ENCODE results near the gene RAPGEF6. TPM values are rescaled to one million over a fixed set of nuclear protein-coding genes. Genes with fewer than 3 reads are reported as not detected.
A peak's percentile ranks its signal among the peaks of the same experiment; 100 is the strongest.

The RAPGEF6 gene
- polyA plus RNA-seq, 1 donor (not counting 4 experiments of a cell fraction or from before 2014, with no cell fraction given): 8.7 TPM

DNA sequence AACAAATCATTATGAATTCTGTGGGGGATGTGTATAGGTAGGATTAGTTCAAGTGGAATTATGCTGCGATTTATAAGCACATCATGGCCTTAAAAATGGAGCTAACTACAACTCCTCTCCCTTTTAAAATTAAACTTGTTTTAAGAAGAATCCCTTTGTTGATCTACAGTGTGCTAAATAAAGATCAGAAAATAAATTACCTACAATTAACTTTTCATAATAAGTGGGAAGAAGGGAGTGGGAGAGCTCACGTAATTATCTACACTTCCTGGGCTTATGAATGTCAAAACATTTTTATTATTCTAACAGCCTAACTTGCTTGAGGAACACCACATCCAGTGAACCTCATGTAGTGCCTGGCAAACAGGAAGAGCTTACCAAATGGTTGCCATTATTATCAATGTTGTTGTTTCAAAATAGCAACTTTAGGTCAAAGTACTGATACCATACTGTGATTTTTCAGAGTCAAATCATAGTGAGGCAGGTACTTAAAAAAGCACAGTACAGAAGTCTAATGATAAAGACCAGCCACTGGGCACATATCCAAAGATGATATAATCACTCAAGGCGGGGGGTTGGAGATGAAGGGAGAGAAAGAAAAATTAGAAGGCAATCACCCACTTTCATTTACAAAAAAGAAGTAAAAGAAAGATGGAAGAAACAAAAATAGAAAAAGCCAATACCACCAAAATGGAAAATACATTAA lies 174.0 kb downstream of the RAPGEF6 start:
- H3K4me3 ChIP-seq (ENCODE audit: control insufficient read depth in 2 of 3, extremely low read depth in 1 of 3, insufficient read depth in 2 of 3, low read depth in 1 of 3, low read length in 3 of 3): no peak overlapping the region
- H3K36me3 ChIP-seq (ENCODE audit: control insufficient read depth in 2 of 2, extremely low read depth in 1 of 2, insufficient read depth in 2 of 2, low read length in 2 of 2): peaks cover 0 to 3% of the 10 kb centered on the region in 2 experiments
- no peaks in the 10 kb centered on the region for H3K27me3 ChIP-seq (ENCODE audit: control insufficient read depth, extremely low read depth, insufficient read depth, low read length)
- H2AFZ ChIP-seq (ENCODE audit: control insufficient read depth, low read length): no peak overlapping the region
- no peak overlapping the region for H3K27ac ChIP-seq (ENCODE audit: control insufficient read depth, insufficient read depth, low read length)
- no peak for TF ChIP-seq EZH2 (IDR thresholded peaks at IDR 0.05; ENCODE audit: low read length)
- TF ChIP-seq, protein P1, sequence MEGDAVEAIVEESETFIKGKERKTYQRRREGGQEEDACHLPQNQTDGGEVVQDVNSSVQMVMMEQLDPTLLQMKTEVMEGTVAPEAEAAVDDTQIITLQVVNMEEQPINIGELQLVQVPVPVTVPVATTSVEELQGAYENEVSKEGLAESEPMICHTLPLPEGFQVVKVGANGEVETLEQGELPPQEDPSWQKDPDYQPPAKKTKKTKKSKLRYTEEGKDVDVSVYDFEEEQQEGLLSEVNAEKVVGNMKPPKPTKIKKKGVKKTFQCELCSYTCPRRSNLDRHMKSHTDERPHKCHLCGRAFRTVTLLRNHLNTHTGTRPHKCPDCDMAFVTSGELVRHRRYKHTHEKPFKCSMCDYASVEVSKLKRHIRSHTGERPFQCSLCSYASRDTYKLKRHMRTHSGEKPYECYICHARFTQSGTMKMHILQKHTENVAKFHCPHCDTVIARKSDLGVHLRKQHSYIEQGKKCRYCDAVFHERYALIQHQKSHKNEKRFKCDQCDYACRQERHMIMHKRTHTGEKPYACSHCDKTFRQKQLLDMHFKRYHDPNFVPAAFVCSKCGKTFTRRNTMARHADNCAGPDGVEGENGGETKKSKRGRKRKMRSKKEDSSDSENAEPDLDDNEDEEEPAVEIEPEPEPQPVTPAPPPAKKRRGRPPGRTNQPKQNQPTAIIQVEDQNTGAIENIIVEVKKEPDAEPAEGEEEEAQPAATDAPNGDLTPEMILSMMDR (optimal IDR thresholded peaks at IDR 0.05 in 1 of 3, IDR thresholded peaks at IDR 0.05 in 1 of 3, conservative IDR thresholded peaks at IDR 0.05 in 1 of 3; ENCODE audit: extremely low read depth in 1 of 3, insufficient read depth in 2 of 3, low read length in 3 of 3): no peak
- no peaks in the 10 kb centered on the region for H3K9me1 ChIP-seq (ENCODE audit: control insufficient read depth, extremely low read depth, insufficient read depth, low read length)
- H4K20me1 ChIP-seq (ENCODE audit: control insufficient read depth, extremely low read depth, insufficient read depth, low read length): no peaks in the 10 kb centered on the region
- no peak overlapping the region for H3K4me2 ChIP-seq (ENCODE audit: control insufficient read depth, extremely low read depth, insufficient read depth, low read depth, low read length)
- DNase-seq (ENCODE audit: low read depth, low spot score) (no peak), FAIRE-seq (peak; percentile 5)
- H3K4me1 ChIP-seq (ENCODE audit: control insufficient read depth, extremely low read depth, insufficient read depth, low read length): peaks cover under 1% of the 10 kb centered on the region
- dilution Hi-C loops (cut with MboI; ENCODE audit: extremely low pct_ligation_motif_present, low sequenced_read_pairs): no loop called here
- H3K9me3 ChIP-seq (ENCODE audit: control insufficient read depth, low read depth, low read length): no peaks in the 10 kb centered on the region
- no peaks in the 10 kb centered on the region for H3K79me2 ChIP-seq (ENCODE audit: control insufficient read depth, insufficient read depth, low read length)
- H3K9ac ChIP-seq (ENCODE audit: control insufficient read depth, extremely low read depth, insufficient read depth, low read length): no peak overlapping the region

DNA sequence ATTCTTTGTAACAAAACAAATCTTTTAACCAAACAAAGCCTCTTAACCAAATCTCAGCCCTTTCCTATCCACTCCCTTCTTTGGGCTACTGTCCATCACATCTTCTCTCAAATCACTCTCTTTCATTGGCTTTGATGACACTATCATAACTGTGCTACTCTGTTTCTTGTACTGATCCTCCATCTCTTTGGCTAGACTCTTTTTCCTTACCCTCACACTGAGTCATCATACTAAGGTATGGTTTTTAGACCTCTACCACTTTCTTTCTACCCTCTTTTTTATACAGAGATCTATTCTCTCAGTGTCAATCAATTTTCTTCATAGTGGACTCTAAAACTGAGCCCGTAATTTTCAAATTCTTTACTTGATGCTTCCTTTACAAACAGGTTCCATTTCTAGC lies 174.9 kb downstream of the RAPGEF6 start:
- dilution Hi-C loops (cut with MboI; ENCODE audit: extremely low pct_ligation_motif_present, low sequenced_read_pairs): no loop called here
- Histone ChIP-seq H3K9me1 (ENCODE audit: control insufficient read depth, extremely low read depth, insufficient read depth, low read length) (no peaks in the 10 kb centered on the region), H3K27me3 (ENCODE audit: control insufficient read depth, extremely low read depth, insufficient read depth, low read length) (no peaks in the 10 kb centered on the region), H3K9ac (ENCODE audit: control insufficient read depth, extremely low read depth, insufficient read depth, low read length) (no peak overlapping the region), H2AFZ (ENCODE audit: control insufficient read depth, low read length) (no peak overlapping the region), H3K27ac (ENCODE audit: control insufficient read depth, insufficient read depth, low read length) (no peak overlapping the region), H4K20me1 (ENCODE audit: control insufficient read depth, extremely low read depth, insufficient read depth, low read length) (no peaks in the 10 kb centered on the region), H3K4me2 (ENCODE audit: control insufficient read depth, extremely low read depth, insufficient read depth, low read depth, low read length) (no peak overlapping the region), H3K4me3 (ENCODE audit: control insufficient read depth in 2 of 3, extremely low read depth in 1 of 3, insufficient read depth in 2 of 3, low read depth in 1 of 3, low read length in 3 of 3) (no peak overlapping the region), H3K4me1 (ENCODE audit: control insufficient read depth, extremely low read depth, insufficient read depth, low read length) (no peaks in the 10 kb centered on the region), H3K36me3 (ENCODE audit: control insufficient read depth in 2 of 2, extremely low read depth in 1 of 2, insufficient read depth in 2 of 2, low read length in 2 of 2) (peaks cover 0 to 3% of the 10 kb centered on the region in 2 experiments), H3K79me2 (ENCODE audit: control insufficient read depth, insufficient read depth, low read length) (no peaks in the 10 kb centered on the region), H3K9me3 (ENCODE audit: control insufficient read depth, low read depth, low read length) (no peaks in the 10 kb centered on the region)
- DNase-seq (ENCODE audit: low read depth, low spot score) (no peak), FAIRE-seq (no peak)
- TF ChIP-seq, protein P1 (optimal IDR thresholded peaks at IDR 0.05 in 1 of 3, IDR thresholded peaks at IDR 0.05 in 1 of 3, conservative IDR thresholded peaks at IDR 0.05 in 1 of 3; ENCODE audit: extremely low read depth in 1 of 3, insufficient read depth in 2 of 3, low read length in 3 of 3): no peak
- TF ChIP-seq EZH2 (IDR thresholded peaks at IDR 0.05; ENCODE audit: low read length): no peak

All from keratinocyte (primary cell).